GM12878 (cell line): ENCODE results near the gene ASB4. TPM values are rescaled to one million over a fixed set of nuclear protein-coding genes. Genes with fewer than 3 reads are reported as not detected.

Source experiments
- BCL11A ChIP-seq: IDR thresholded peaks from 2 replicates; pipeline ENCODE4 v1.6.1; 2011; ENCODE audit warnings: low read depth, low read length
- CBX5 ChIP-seq: sonication (generic); IDR thresholded peaks from 2 replicates; pipeline ENCODE4 v1.6.1; 2016; ENCODE audit warnings: low read depth, moderate library complexity, mild to moderate bottlenecking, inconsistent platforms
- CEBPB ChIP-seq, 2 experiments: fragments of 150-350 bp in 1 of 2; IDR thresholded peaks; 2 replicates each; pipeline ENCODE4 v1.6.1; 2012 to 2014; ENCODE audit warnings: low read depth in 2 of 2, low read length in 2 of 2, borderline replicate concordance in 1 of 2, inconsistent platforms in 1 of 2
- CTCF ChIP-seq, 3 experiments: IDR thresholded peaks in 2 of 3; conservative IDR thresholded peaks in 1 of 3; 2 replicates each; pipeline ENCODE4 v1.5.1; 2011; ENCODE audit warnings: low read depth in 3 of 3, low read length in 3 of 3, mild to moderate bottlenecking in 3 of 3, control low read depth in 2 of 3, moderate library complexity in 2 of 3, inconsistent platforms in 1 of 3, mixed read lengths in 1 of 3; ENCODE audit not compliant: control insufficient read depth in 2 of 3, insufficient read depth in 1 of 3; ENCODE audit errors: extremely low read depth in 1 of 3
- CUX1 ChIP-seq: IDR thresholded peaks from 2 replicates; pipeline ENCODE4 v1.6.1; 2012; ENCODE audit warnings: improper control_type of control experiment, low read depth, low read length; ENCODE audit not compliant: insufficient replicate concordance
- HDGF ChIP-seq: fragments of 450-650 bp; IDR thresholded peaks from 2 replicates; pipeline ENCODE4 v1.6.1; 2016; ENCODE audit warnings: antibody characterized with exemption
- HSF1 ChIP-seq: fragments of 150-350 bp; IDR thresholded peaks from 2 replicates; pipeline ENCODE4 v1.6.1; 2014; ENCODE audit warnings: mild to moderate bottlenecking, low read depth, low read length
- IKZF1 ChIP-seq: fragments of 450-650 bp; conservative IDR thresholded peaks from 2 replicates; pipeline ENCODE4 v1.6.1; 2017; ENCODE audit warnings: antibody characterized with exemption, mild to moderate bottlenecking
- IRF5 ChIP-seq: fragments of 450-650 bp; IDR thresholded peaks from 2 replicates; pipeline ENCODE4 v1.6.1; 2017; ENCODE audit warnings: borderline replicate concordance
- JUND ChIP-seq: IDR thresholded peaks from 2 replicates; pipeline ENCODE4 v1.6.1; 2012; ENCODE audit warnings: low read depth, mild to moderate bottlenecking, low read length, improper control_type of control experiment, moderate library complexity
- MEF2A ChIP-seq: IDR thresholded peaks from 2 replicates; pipeline ENCODE4 v1.6.1; 2011; ENCODE audit warnings: low read depth, mild to moderate bottlenecking, low read length, moderate library complexity; ENCODE audit not compliant: insufficient read depth
- MLLT1 ChIP-seq: fragments of 450-650 bp; IDR thresholded peaks from 2 replicates; pipeline ENCODE4 v1.6.1; 2016; ENCODE audit warnings: mild to moderate bottlenecking
- RFX5 ChIP-seq: IDR thresholded peaks from 2 replicates; pipeline ENCODE4 v1.6.1; 2011; ENCODE audit warnings: low read depth, low read length, improper control_type of control experiment
- ZBTB33 ChIP-seq: fragments of 450-650 bp; IDR thresholded peaks from 2 replicates; pipeline ENCODE4 v1.6.1; 2017; ENCODE audit warnings: mild to moderate bottlenecking
- ZNF622 ChIP-seq: fragments of 450-650 bp; IDR thresholded peaks from 2 replicates; pipeline ENCODE4 v1.6.1; 2017; ENCODE audit warnings: mild to moderate bottlenecking, inconsistent platforms
- ZSCAN29 ChIP-seq: fragments of 450-650 bp; IDR thresholded peaks from 2 replicates; pipeline ENCODE4 v1.6.1; 2017; ENCODE audit warnings: mild to moderate bottlenecking, moderate library complexity
- polyA plus RNA-seq, 11 experiments: library from polyadenylated mRNA; depleted of rRNA in 4 of 11; unstranded in 6 of 11; stranded (reverse) in 5 of 11; fragments of >200 nt; fragmentation: Nextera tagmentation in 4 of 11; fragmentation: Illumina TruSeq in 1 of 11; extraction: Ambion mirVana in 4 of 11; extraction: Trizol in 1 of 11; gene quantifications; 1 replicate in 1 of 11; 2 replicates in 10 of 11; pipeline versions ENCODE4 v1.2.1 to v1.2.3, GENCODE V29; 2011 to 2016; ENCODE audit warnings: inconsistent platforms in 2 of 11, missing spikeins in 2 of 11, low read depth in 1 of 11
- total RNA-seq, 4 experiments: library from RNA; depleted of rRNA in 3 of 4; stranded (reverse); fragments of >200 nt in 3 of 4; fragmentation: Illumina TruSeq in 1 of 4; extraction: Trizol in 1 of 4; gene quantifications; 2 replicates each; pipeline versions ENCODE4 v1.2.1 to v1.2.3, GENCODE V29; 2013 to 2021

The ASB4 gene
- total and polyA plus RNA-seq, 10 of the 15 experiments (the other 5 are each of a cell fraction or from before 2014, with no cell fraction given), result 0.12 to 1.1 TPM; not detected in 8

GRCh38 chr7:95501261-95501832 is 15.6 kb downstream of the ASB4 start (continued):
- TF ChIP-seq CTCF (IDR thresholded peaks at IDR 0.05 in 2 of 3, conservative IDR thresholded peaks at IDR 0.05 in 1 of 3; ENCODE audit: control insufficient read depth in 2 of 3, extremely low read depth in 1 of 3, insufficient read depth in 1 of 3, low read depth in 3 of 3, low read length in 3 of 3), result no peak
- TF ChIP-seq MEF2A, result peak; percentile 57; the same call in 1 of the 2 replicates
- TF ChIP-seq CBX5, result no peak; the same call in 1 of the 2 replicates
- TF ChIP-seq BCL11A, result peak; percentile 91
- TF ChIP-seq IKZF1, result peak; percentile 99
- TF ChIP-seq HDGF, result no peak
- peak; percentile 88 for TF ChIP-seq MLLT1
- TF ChIP-seq JUND, result no peak; the same call in 1 of the 2 replicates
- TF ChIP-seq RFX5, result no peak
- TF ChIP-seq HSF1, result no peak
- no peak for TF ChIP-seq CEBPB (IDR thresholded peaks at IDR 0.05; ENCODE audit: borderline replicate concordance in 1 of 2, low read depth in 2 of 2, low read length in 2 of 2)
- no peak for TF ChIP-seq ZNF622
- no peak for TF ChIP-seq IRF5
- no peak for TF ChIP-seq ZSCAN29
- TF ChIP-seq CUX1, result peak; percentile 75
- no peak for TF ChIP-seq ZBTB33
